HG03097 (cell line): Measurements from ENCODE around the gene PRXL2B.
"Not testable (repeated sequence)": the region's sequence is repeated elsewhere in the genome, so short reads cannot be mapped to it uniquely, and the experiment has no call there.

ENCODE experiments used
- ATAC-seq: cut with Tn5 transposase; IDR thresholded peaks from one replicate; pipeline ENCODE4 v1.9.1; 2021; ENCODE audit not compliant: unreplicated experiment, low FRiP score

The PRXL2B gene

GRCh38 chr1:2549367-2550029 lies 37.1 kb upstream of the PRXL2B start:
- ATAC-seq: not testable (repeated sequence)

- ATAC-seq: not testable (repeated sequence)
Measured at GRCh38 chr1:2550309-2550861, 36.2 kb upstream of the PRXL2B start.

- not testable (repeated sequence) for ATAC-seq
Measured at GRCh38 chr1:2551544-2551943, 35.0 kb upstream of the PRXL2B start.

GRCh38 chr1:2552189-2552588 lies 34.4 kb upstream of the PRXL2B start:
- ATAC-seq: no peak

GRCh38 chr1:2553076-2553475 lies 33.5 kb upstream of the PRXL2B start:
- not testable (repeated sequence) for ATAC-seq

GRCh38 chr1:2553871-2554620 lies 32.5 kb upstream of the PRXL2B start:
- ATAC-seq: no peak

GRCh38 chr1:2554621-2555387 lies 31.8 kb upstream of the PRXL2B start:
- ATAC-seq: no peak

- peak; percentile 30 for ATAC-seq
Measured at GRCh38 chr1:2555634-2556276, 30.8 kb upstream of the PRXL2B start.

GRCh38 chr1:2556277-2556677 lies 30.3 kb upstream of the PRXL2B start, which contains the start of gene TNFRSF14:
Gene TNFRSF14, plus strand, starts transcription at chr1:2556371. Its CDS starts 294 bp downstream, at chr1:2556665.
- ATAC-seq: peak; percentile 33

GRCh38 chr1:2556678-2557481 lies 29.7 kb upstream of the PRXL2B start:
- no peak for ATAC-seq

- ATAC-seq: no peak
Measured at GRCh38 chr1:2557482-2558400, 28.8 kb upstream of the PRXL2B start.

- ATAC-seq: no peak
Measured at GRCh38 chr1:2558420-2558819, 28.2 kb upstream of the PRXL2B start.

GRCh38 chr1:2558861-2559260 lies 27.7 kb upstream of the PRXL2B start:
- ATAC-seq: no peak

- ATAC-seq: no peak
Measured at GRCh38 chr1:2559509-2560298, 26.9 kb upstream of the PRXL2B start.

- no peak for ATAC-seq
Measured at GRCh38 chr1:2560299-2561073, 26.1 kb upstream of the PRXL2B start.

- no peak for ATAC-seq
Measured at GRCh38 chr1:2561446-2561845, 25.1 kb upstream of the PRXL2B start.
